CD4-positive, CD25-positive, alpha-beta regulatory T cell (primary cell): ENCODE measurements around the gene PTPRN2. TPM values are rescaled to one million over a fixed set of nuclear protein-coding genes. Genes with fewer than 3 reads are reported as not detected.

Source experiments
- ATAC-seq, 2 donors: fragments of 150-1000 bp; cut with Tn5 transposase; one replicate each; pipeline ENCODE4 v1.10.0; 2021; ENCODE audit warnings: low read depth in 2 of 2, moderate number of reproducible peaks in 2 of 2, moderate library complexity in 1 of 2
- DNase-seq, 3 donors: peaks; one replicate each; pipeline versions ENCODE4 v3.0.0 to v3.0.0-alpha.2; 2012 to 2022; ENCODE audit warnings: mixed read lengths in 1 of 3
- H3K27ac ChIP-seq: one replicate; pipeline ENCODE4 v1.7.0; 2013; ENCODE audit warnings: mild to moderate bottlenecking, low read length; ENCODE audit not compliant: insufficient read depth, poor library complexity, severe bottlenecking
- H3K27me3 ChIP-seq: one replicate; pipeline ENCODE4 v1.7.0; 2013; ENCODE audit warnings: low read length; ENCODE audit not compliant: control insufficient read depth, insufficient read depth
- H3K36me3 ChIP-seq: one replicate; pipeline ENCODE4 v1.7.0; 2013; ENCODE audit warnings: mild to moderate bottlenecking, low read length, moderate library complexity; ENCODE audit not compliant: control insufficient read depth, insufficient read depth
- H3K4me1 ChIP-seq: 2 replicates; pipeline ENCODE4 v1.7.0; 2013; ENCODE audit warnings: mild to moderate bottlenecking, low read length; ENCODE audit not compliant: insufficient read depth, control insufficient read depth, poor library complexity, severe bottlenecking
- H3K4me3 ChIP-seq: one replicate; pipeline ENCODE4 v1.7.0; 2013; ENCODE audit warnings: low read depth, mild to moderate bottlenecking, low read length, moderate library complexity
- H3K9me3 ChIP-seq, 2 experiments: 1 replicate in 1 of 2; 2 replicates in 1 of 2; pipeline ENCODE4 v1.7.0; 2013; ENCODE audit warnings: low read length in 2 of 2, mild to moderate bottlenecking in 1 of 2, moderate library complexity in 1 of 2; ENCODE audit not compliant: control insufficient read depth in 2 of 2
- H3K27ac Mint-ChIP-seq, 3 donors: one replicate each; pipeline ENCODE4 v1.8.0; 2020 to 2022; ENCODE audit warnings: mild to moderate bottlenecking in 3 of 3, mixed read lengths in 3 of 3, moderate library complexity in 2 of 3
- H3K27me3 Mint-ChIP-seq: one replicate; pipeline ENCODE4 v1.8.0; 2022; ENCODE audit warnings: mild to moderate bottlenecking, mixed read lengths
- H3K36me3 Mint-ChIP-seq: one replicate; pipeline ENCODE4 v1.8.0; 2020; ENCODE audit warnings: mixed read lengths
- H3K4me1 Mint-ChIP-seq, 4 donors: one replicate each; pipeline ENCODE4 v1.8.0; 2020 to 2022; ENCODE audit warnings: mixed read lengths in 4 of 4, mild to moderate bottlenecking in 1 of 4
- H3K4me3 Mint-ChIP-seq, 4 donors: one replicate each; pipeline ENCODE4 v1.8.0; 2020 to 2022; ENCODE audit warnings: mild to moderate bottlenecking in 4 of 4, mixed read lengths in 4 of 4, moderate library complexity in 3 of 4
- H3K9me3 Mint-ChIP-seq, 7 donors: one replicate each; pipeline ENCODE4 v1.8.0; 2020 to 2022; ENCODE audit warnings: mixed read lengths in 7 of 7, mild to moderate bottlenecking in 3 of 7, moderate library complexity in 2 of 7
- polyA plus RNA-seq, 4 donors: library from polyadenylated mRNA; unstranded; fragments of 300-500 nt; fragmentation: Illumina TruSeq; gene quantifications; one replicate each; pipeline ENCODE4 v1.2.3, GENCODE V29; 2021
- total RNA-seq: library from RNA; stranded (reverse); gene quantifications from one replicate; pipeline ENCODE4 v1.2.3, GENCODE V29; 2022

The PTPRN2 gene
- total and polyA plus RNA-seq, 5 donors from 2014 or later: 1.6 to 4.7 (median 2.7) TPM

DNA sequence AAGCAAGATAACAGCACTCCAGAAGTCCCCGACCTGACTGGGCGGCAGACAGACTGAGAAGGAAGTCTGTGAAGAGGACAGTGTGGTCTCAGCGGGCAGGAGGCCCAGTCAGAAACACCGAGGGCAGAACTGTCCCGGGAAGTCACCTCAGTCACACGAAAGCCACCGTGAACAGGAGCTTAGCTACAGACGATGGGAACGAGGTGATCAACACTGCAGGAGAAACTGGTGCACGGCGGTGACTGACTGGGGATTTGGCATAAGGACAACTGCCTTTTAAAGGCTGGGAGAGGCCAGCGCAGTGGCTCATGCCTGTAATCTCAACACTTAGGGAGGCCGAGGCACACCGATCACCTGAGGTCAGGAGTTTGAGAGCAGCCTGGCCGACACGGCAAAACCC is 217.8 kb downstream of the PTPRN2 start:
- Histone ChIP-seq H3K9me3 (no peaks in the 10 kb centered on the region), H3K4me3 (no peak overlapping the region), H3K36me3 (no peaks in the 10 kb centered on the region), H3K27ac (no peak overlapping the region), H3K27me3 (no peaks in the 10 kb centered on the region), H3K4me1 (no peaks in the 10 kb centered on the region)
- Mint-ChIP-seq H3K27ac (peak overlapping the region in 1 of 3 donors; percentile 48), H3K4me1 (no peaks in the 10 kb centered on the region), H3K27me3 (no peaks in the 10 kb centered on the region), H3K36me3 (no peaks in the 10 kb centered on the region), H3K9me3 (peaks cover 0 to 6% (median 2%) of the 10 kb centered on the region in 7 donors), H3K4me3 (no peak overlapping the region)
- DNase-seq (no peak), ATAC-seq (no peak)

DNA sequence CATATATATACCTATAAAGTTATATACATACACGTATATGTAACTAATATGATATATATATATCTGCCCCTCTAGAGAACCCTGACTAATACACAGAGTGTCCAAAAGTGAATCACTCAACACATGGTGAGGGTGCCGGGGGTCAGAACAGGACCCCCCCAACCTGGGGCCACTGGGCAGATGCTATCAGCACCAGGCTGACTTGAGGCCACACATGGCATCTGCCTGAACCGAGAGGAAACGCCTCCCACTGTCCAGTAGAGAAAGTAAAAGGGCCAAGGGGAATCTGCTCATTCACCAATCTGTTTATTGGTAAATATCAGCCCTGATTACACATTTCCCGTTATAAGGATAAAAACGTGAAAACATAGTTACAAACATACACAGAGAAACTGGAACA is 218.3 kb downstream of the PTPRN2 start:
- H3K9me3 ChIP-seq: no peaks in the 10 kb centered on the region
- no peaks in the 10 kb centered on the region for H3K36me3 Mint-ChIP-seq
- H3K27me3 ChIP-seq: no peaks in the 10 kb centered on the region
- peaks cover 0 to 4% (median under 1%) of the 10 kb centered on the region in 7 donors for H3K9me3 Mint-ChIP-seq
- no peaks in the 10 kb centered on the region for H3K4me1 Mint-ChIP-seq
- H3K27ac ChIP-seq: no peak overlapping the region
- ATAC-seq (no peak), DNase-seq (no peak)
- H3K4me3 Mint-ChIP-seq: no peak overlapping the region
- no peak overlapping the region for H3K27ac Mint-ChIP-seq
- no peaks in the 10 kb centered on the region for H3K36me3 ChIP-seq
- no peaks in the 10 kb centered on the region for H3K27me3 Mint-ChIP-seq
- no peak overlapping the region for H3K4me3 ChIP-seq
- H3K4me1 ChIP-seq: no peaks in the 10 kb centered on the region

DNA sequence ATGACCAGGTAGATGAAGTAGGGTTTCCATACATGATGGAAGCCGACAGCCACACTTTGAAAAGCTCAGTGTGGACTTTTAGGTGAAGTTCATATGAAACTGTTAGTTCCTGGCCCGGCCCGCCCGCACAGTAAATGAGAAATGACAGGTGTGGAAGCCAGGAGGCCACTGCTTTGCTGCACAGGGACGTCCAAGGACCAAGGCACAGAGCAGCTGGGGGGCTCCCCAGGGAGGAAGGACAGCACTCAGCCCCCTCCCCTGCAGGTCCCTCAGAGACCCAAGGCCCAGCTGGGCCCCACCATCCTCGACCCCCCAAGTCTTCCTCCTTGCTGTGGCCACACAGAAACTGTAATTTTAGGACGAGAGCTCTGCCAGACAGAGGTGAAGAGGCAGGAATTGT is 219.2 kb downstream of the PTPRN2 start:
- Histone ChIP-seq H3K9me3 (no peaks in the 10 kb centered on the region), H3K27ac (no peak overlapping the region), H3K4me1 (no peaks in the 10 kb centered on the region), H3K36me3 (no peaks in the 10 kb centered on the region), H3K27me3 (no peaks in the 10 kb centered on the region), H3K4me3 (no peak overlapping the region)
- Mint-ChIP-seq H3K36me3 (no peaks in the 10 kb centered on the region), H3K4me3 (no peak overlapping the region), H3K4me1 (no peaks in the 10 kb centered on the region), H3K27ac (no peak overlapping the region), H3K9me3 (peaks cover 0 to 4% (median 0%) of the 10 kb centered on the region in 7 donors), H3K27me3 (no peaks in the 10 kb centered on the region)
- ATAC-seq: no peak
- DNase-seq: no peak

DNA sequence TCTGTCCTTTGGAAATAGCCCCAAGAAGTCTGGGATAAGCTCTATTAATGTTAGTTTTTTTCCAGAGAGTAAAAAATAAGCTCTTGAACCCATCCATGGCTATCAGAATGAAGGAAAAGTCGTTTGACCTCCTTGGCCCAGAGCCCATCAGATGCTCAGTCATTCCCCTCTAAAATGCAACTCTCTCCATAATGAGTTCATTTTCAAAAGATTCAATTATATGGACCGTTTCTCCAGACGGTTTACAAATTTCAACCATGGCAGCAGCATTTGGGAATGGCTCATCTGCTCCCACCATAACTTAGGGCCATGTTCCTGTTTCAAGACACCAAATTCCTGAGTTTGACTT is 220.0 kb downstream of the PTPRN2 start:
- Mint-ChIP-seq H3K4me1 (no peaks in the 10 kb centered on the region), H3K27ac (no peak overlapping the region), H3K36me3 (no peaks in the 10 kb centered on the region), H3K9me3 (peaks cover 0 to 4% (median 0%) of the 10 kb centered on the region in 7 donors), H3K4me3 (no peak overlapping the region), H3K27me3 (no peaks in the 10 kb centered on the region)
- Histone ChIP-seq H3K4me3 (no peak overlapping the region), H3K9me3 (no peaks in the 10 kb centered on the region), H3K27me3 (no peaks in the 10 kb centered on the region), H3K36me3 (no peaks in the 10 kb centered on the region), H3K4me1 (no peaks in the 10 kb centered on the region), H3K27ac (no peak overlapping the region)
- DNase-seq (no peak), ATAC-seq (no peak)

DNA sequence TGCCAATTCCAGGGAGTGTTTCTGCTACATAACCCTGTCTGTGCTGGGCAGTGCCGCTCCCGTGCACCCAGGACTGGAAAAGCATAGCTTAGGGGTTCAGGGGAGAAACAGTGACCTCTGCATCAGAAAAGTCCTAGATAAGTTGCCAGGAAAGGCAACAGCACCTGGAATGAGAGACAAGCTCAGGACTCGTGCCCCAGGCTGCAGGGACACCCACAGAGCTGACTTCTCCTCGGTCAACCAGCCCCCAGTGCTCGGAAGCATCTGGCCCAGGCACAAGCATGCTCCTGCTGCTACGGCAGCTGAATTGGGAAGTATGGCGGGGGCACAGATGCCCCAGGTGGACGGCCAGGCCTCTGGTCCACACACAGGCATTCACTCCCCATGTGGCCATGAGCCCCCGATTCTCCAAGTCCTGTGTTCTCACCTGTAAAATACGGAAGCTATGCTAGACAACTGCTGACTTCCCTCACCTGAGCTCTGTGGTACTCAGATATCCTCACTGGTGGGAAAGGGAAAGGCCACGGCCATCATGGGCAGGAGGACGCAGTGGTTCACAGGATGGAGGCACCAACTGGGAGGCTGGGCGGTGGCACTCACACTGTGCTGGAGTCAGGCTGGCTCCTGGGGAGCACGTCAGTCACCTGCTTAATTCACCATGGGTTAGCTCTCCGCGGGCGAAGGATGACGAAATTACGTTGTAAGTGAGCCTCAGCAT is 220.5 kb downstream of the PTPRN2 start:
- Mint-ChIP-seq H3K9me3 (peaks cover 0 to 4% (median 0%) of the 10 kb centered on the region in 7 donors), H3K27ac (no peak overlapping the region), H3K36me3 (no peaks in the 10 kb centered on the region), H3K4me1 (no peaks in the 10 kb centered on the region), H3K4me3 (no peak overlapping the region), H3K27me3 (no peaks in the 10 kb centered on the region)
- no peak for ATAC-seq
- DNase-seq: no peak
- no peaks in the 10 kb centered on the region for H3K9me3 ChIP-seq
- H3K36me3 ChIP-seq: no peaks in the 10 kb centered on the region
- no peaks in the 10 kb centered on the region for H3K27me3 ChIP-seq
- H3K4me3 ChIP-seq: no peak overlapping the region
- H3K27ac ChIP-seq: no peak overlapping the region
- H3K4me1 ChIP-seq: no peaks in the 10 kb centered on the region

DNA sequence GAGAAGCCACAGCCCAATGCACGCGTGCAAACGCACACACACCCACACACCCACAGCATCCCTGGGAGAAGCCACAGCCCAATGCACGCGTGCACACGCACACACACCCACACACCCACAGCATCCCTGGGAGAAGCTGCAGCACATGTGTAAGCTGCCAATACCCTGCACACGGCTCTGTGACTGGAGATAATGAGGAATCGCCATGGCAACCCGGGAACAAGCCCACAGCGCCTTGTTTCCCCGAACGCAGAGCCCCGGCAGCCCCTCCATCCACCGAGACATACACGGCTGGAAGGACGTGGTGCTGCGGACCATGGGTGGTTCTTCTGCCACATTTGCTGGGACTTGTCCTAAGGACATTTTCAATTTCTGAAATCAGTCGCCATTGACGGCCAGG is 221.3 kb downstream of the PTPRN2 start:
- no peaks in the 10 kb centered on the region for H3K27me3 ChIP-seq
- no peaks in the 10 kb centered on the region for H3K4me1 ChIP-seq

DNA sequence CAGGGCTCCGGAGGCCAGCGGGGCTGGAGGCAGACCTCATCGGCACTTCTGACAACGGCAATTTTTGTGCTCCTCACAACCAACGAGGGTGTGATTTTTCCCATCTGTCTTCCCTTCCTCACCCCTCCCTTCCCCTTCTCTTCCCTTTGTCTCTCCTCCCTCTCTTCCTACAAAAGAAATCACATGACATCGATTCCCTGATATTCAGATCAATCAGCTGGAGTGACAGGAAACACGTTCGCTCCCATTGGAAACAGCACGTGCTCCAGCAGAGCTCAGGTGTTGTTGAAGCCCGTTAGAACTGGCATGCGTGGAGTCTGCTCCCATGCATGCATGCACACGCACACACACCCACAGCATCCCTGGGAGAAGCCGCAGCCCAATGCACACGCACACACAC is 222.4 kb downstream of the PTPRN2 start:
- ATAC-seq (no peak), DNase-seq (no peak)
- no peaks in the 10 kb centered on the region for H3K9me3 ChIP-seq
- no peaks in the 10 kb centered on the region for H3K4me1 Mint-ChIP-seq
- H3K4me3 ChIP-seq: no peak overlapping the region
- H3K4me3 Mint-ChIP-seq: no peak overlapping the region
- H3K27ac ChIP-seq: no peak overlapping the region
- no peaks in the 10 kb centered on the region for H3K36me3 ChIP-seq
- no peaks in the 10 kb centered on the region for H3K4me1 ChIP-seq
- H3K27me3 Mint-ChIP-seq: no peaks in the 10 kb centered on the region
- H3K27ac Mint-ChIP-seq: no peak overlapping the region
- H3K27me3 ChIP-seq: no peaks in the 10 kb centered on the region
- H3K36me3 Mint-ChIP-seq: no peaks in the 10 kb centered on the region
- H3K9me3 Mint-ChIP-seq: peaks cover 0 to 4% (median 0%) of the 10 kb centered on the region in 7 donors

More for the DNA sequence above, 221.3 kb downstream of the PTPRN2 start:
- Histone ChIP-seq H3K27ac (no peak overlapping the region), H3K9me3 (no peaks in the 10 kb centered on the region), H3K4me3 (no peak overlapping the region), H3K36me3 (no peaks in the 10 kb centered on the region)
- Mint-ChIP-seq H3K4me1 (no peaks in the 10 kb centered on the region), H3K27me3 (no peaks in the 10 kb centered on the region), H3K9me3 (peaks cover 0 to 4% (median 0%) of the 10 kb centered on the region in 7 donors), H3K36me3 (no peaks in the 10 kb centered on the region), H3K27ac (no peak overlapping the region), H3K4me3 (no peak overlapping the region)
- DNase-seq: no peak
- no peak for ATAC-seq

DNA sequence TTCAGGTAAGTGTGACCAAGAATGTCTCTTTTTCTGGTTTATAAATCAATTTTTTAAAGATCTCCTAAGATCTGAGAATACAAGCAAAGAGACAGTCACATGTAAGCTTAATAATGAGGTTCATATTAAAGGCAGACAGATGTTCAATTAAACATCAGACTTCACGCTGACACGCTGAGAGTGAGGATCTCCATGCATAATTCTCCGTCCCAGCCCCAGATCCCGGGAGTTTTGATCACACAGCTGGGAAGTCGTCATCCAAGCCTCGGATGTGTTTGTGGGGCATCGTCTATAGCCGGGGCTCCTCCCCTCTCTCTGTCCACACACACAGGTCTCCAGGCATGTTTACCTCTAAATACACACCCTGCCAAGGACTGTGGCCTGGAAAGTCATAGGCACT is 223.2 kb downstream of the PTPRN2 start:
- no peak overlapping the region for H3K27ac ChIP-seq
- no peaks in the 10 kb centered on the region for H3K36me3 ChIP-seq
- no peak overlapping the region for H3K4me3 ChIP-seq
- Mint-ChIP-seq H3K4me1 (no peaks in the 10 kb centered on the region), H3K27me3 (no peaks in the 10 kb centered on the region), H3K9me3 (peaks cover 0 to 4% (median 0%) of the 10 kb centered on the region in 7 donors), H3K4me3 (no peak overlapping the region), H3K36me3 (no peaks in the 10 kb centered on the region), H3K27ac (no peak overlapping the region)
- no peaks in the 10 kb centered on the region for H3K27me3 ChIP-seq
- no peak for ATAC-seq
- no peaks in the 10 kb centered on the region for H3K9me3 ChIP-seq
- no peak for DNase-seq
- H3K4me1 ChIP-seq: no peaks in the 10 kb centered on the region
